DOHH2 (cell line): ENCODE data around the gene TMEM106C.

Experiments used
- H3F3A ChIP-seq: fragments of 200-600 bp; sonication (generic), shearing (Covaris generic); 2 replicates; pipeline ENCODE4 v1.6.0; 2016; ENCODE audit warnings: antibody characterized with exemption, mild to moderate bottlenecking; ENCODE audit not compliant: control insufficient read depth, insufficient read depth
- H3K27ac ChIP-seq: fragments of 200-600 bp; sonication (generic); 2 replicates; pipeline ENCODE4 v1.5.1; 2014; ENCODE audit warnings: low read depth, mild to moderate bottlenecking, low read length, moderate library complexity
- H3K27me3 ChIP-seq: fragments of 200-600 bp; sonication (generic); 2 replicates; pipeline ENCODE4 v1.6.1; 2014; ENCODE audit warnings: mild to moderate bottlenecking, low read length, mixed read lengths; ENCODE audit not compliant: control insufficient read depth
- H3K36me3 ChIP-seq: fragments of 200-600 bp; sonication (generic); 2 replicates; pipeline ENCODE4 v1.6.1; 2014; ENCODE audit warnings: mild to moderate bottlenecking, low read length, moderate library complexity, mixed read lengths; ENCODE audit not compliant: control insufficient read depth
- H3K4me1 ChIP-seq: fragments of 200-600 bp; sonication (generic); 2 replicates; pipeline ENCODE4 v1.6.1; 2014; ENCODE audit warnings: mild to moderate bottlenecking, low read length, mixed read lengths; ENCODE audit not compliant: control insufficient read depth
- H3K4me2 ChIP-seq: fragments of 200-600 bp; sonication (generic); 2 replicates; pipeline ENCODE4 v1.6.0; 2014; ENCODE audit warnings: mild to moderate bottlenecking, low read length, moderate library complexity
- H3K4me3 ChIP-seq: fragments of 200-600 bp; sonication (generic); 2 replicates; pipeline ENCODE4 v1.5.1; 2014; ENCODE audit warnings: mild to moderate bottlenecking, low read length, mixed read lengths
- H3K79me2 ChIP-seq: fragments of 200-600 bp; sonication (generic); 2 replicates; pipeline ENCODE4 v1.6.1; 2014; ENCODE audit warnings: mild to moderate bottlenecking, low read length, mixed read lengths; ENCODE audit not compliant: control insufficient read depth
- H3K9me2 ChIP-seq: fragments of 200-600 bp; sonication (generic); replicated peaks from 2 replicates; pipeline ENCODE4 v1.6.1; 2014; ENCODE audit warnings: mild to moderate bottlenecking, low read length, mixed read lengths; ENCODE audit not compliant: control insufficient read depth
- H3K9me3 ChIP-seq: fragments of 200-600 bp; sonication (generic); 2 replicates; pipeline ENCODE4 v1.6.1; 2014; ENCODE audit warnings: antibody characterized with exemption, low read length, mixed read lengths; ENCODE audit not compliant: control insufficient read depth, insufficient read depth
- H4K20me1 ChIP-seq: fragments of 200-600 bp; sonication (generic); 2 replicates; pipeline ENCODE4 v1.6.0; 2014; ENCODE audit warnings: low read depth, mild to moderate bottlenecking, antibody characterized with exemption, low read length, moderate library complexity; ENCODE audit not compliant: control insufficient read depth, insufficient read depth
- CTCF ChIP-seq: fragments of 200-600 bp; sonication (generic); IDR thresholded peaks from one replicate; pipeline ENCODE4 v1.5.1; 2014; ENCODE audit warnings: antibody characterized with exemption, mild to moderate bottlenecking, low read depth, low read length; ENCODE audit not compliant: poor library complexity, severe bottlenecking
- EZH2phosphoT487 ChIP-seq: fragments of 200-600 bp; sonication (generic); IDR thresholded peaks from 2 replicates; pipeline ENCODE4 v1.6.1; 2017; ENCODE audit warnings: borderline replicate concordance, mild to moderate bottlenecking, antibody characterized with exemption, low read length, moderate library complexity, mixed read lengths

Gene TMEM106C

GRCh38 chr12:48009471-48009870 lies 46.1 kb downstream of the TMEM106C start:
- no peaks in the 10 kb centered on the region for H3K4me1 ChIP-seq
- no peaks in the 10 kb centered on the region for H3K36me3 ChIP-seq
- H3K9me3 ChIP-seq: no peaks in the 10 kb centered on the region
- no peaks in the 10 kb centered on the region for H3K79me2 ChIP-seq
- no peak overlapping the region for H3K27ac ChIP-seq
- H3K4me3 ChIP-seq: no peak overlapping the region
- peaks cover 27% of the 10 kb centered on the region for H3K27me3 ChIP-seq
- no peaks in the 10 kb centered on the region for H3K9me2 ChIP-seq
- H3K4me2 ChIP-seq: no peak overlapping the region
- no peaks in the 10 kb centered on the region for H3F3A ChIP-seq
- no peaks in the 10 kb centered on the region for H4K20me1 ChIP-seq
- TF ChIP-seq EZH2phosphoT487 (no peak), CTCF (no peak)

GRCh38 chr12:48010366-48010970 lies 47.1 kb downstream of the TMEM106C start:
- Histone ChIP-seq H3K27ac (no peak overlapping the region), H3K9me2 (no peaks in the 10 kb centered on the region), H3K27me3 (peaks cover 24% of the 10 kb centered on the region; the same call in 1 of the 2 replicates), H3K36me3 (no peaks in the 10 kb centered on the region), H3F3A (no peaks in the 10 kb centered on the region), H3K79me2 (no peaks in the 10 kb centered on the region), H4K20me1 (no peaks in the 10 kb centered on the region), H3K4me1 (no peaks in the 10 kb centered on the region), H3K4me3 (no peak overlapping the region), H3K9me3 (no peaks in the 10 kb centered on the region), H3K4me2 (no peak overlapping the region)
- no peak for TF ChIP-seq CTCF
- no peak for TF ChIP-seq EZH2phosphoT487

GRCh38 chr12:48012070-48012469 lies 48.7 kb downstream of the TMEM106C start:
- Histone ChIP-seq H3K79me2 (no peaks in the 10 kb centered on the region), H3K4me2 (no peak overlapping the region), H4K20me1 (no peaks in the 10 kb centered on the region), H3K27ac (no peak overlapping the region), H3K9me3 (no peaks in the 10 kb centered on the region), H3K9me2 (no peaks in the 10 kb centered on the region), H3F3A (no peaks in the 10 kb centered on the region), H3K4me3 (no peak overlapping the region), H3K4me1 (no peaks in the 10 kb centered on the region), H3K36me3 (no peaks in the 10 kb centered on the region), H3K27me3 (peaks cover 14% of the 10 kb centered on the region; the same call in 1 of the 2 replicates)
- TF ChIP-seq CTCF (no peak), EZH2phosphoT487 (no peak)
